Stimulated activated CD8-positive, alpha-beta memory T cell treated with anti-CD3 and anti-CD28 coated beads, Interleukin-15, amount 100 ng/mL, for 48 hours (primary cell): ENCODE measurements around the gene KANSL3.
A peak's percentile ranks its signal among the peaks of the same experiment; 100 is the strongest.
"Not testable (repeated sequence)": the region's sequence is repeated elsewhere in the genome, so short reads cannot be mapped to it uniquely, and the experiment has no call there.

Source experiments
- DNase-seq, 2 donors: peaks; one replicate each; pipeline ENCODE4 v3.0.0-alpha.2; 2020; ENCODE audit warnings: low read depth in 2 of 2

The KANSL3 gene

DNA sequence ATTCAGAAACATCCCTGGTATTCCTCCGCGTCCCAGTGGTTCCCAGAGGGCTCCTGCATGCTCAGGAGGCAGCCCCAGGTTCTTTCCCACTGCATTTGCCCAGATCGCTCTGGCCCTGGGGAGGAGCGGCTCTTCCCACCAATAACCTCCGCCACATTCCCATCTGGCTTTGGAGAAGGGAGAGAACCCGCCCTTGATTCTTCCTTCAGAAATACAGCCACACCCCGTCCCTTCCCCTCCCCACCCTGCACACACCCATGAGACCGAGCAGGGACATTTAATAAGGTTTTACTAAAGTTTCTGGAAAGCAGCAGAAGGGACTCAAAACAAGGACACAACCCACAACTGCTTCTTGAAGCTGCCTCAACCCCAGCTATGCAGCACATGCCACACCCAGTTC, 79.6 kb downstream of the KANSL3 start:
- no peak for DNase-seq

- DNase-seq = no peak
Measured at GRCh38 chr2:96558061-96558460, 80.1 kb downstream of the KANSL3 start.

DNA sequence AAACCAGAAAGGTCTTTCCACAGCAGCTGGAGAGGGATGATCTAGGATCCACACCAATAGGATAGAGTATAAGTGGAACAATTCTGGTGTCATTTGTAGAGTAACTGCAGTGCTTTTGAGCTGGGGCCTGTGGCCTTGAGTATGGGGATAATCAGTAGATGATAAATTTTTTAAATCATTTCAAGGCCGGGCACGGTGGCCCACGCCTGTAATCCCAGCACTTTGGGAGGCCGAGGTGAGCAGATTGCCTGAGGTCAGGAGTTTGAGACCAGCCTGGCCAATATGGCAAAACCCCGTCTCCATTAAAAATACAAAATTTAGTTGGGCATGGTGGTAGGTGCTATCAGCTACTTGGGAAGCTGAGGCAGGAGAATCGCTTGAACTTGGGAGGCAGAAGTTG, 80.7 kb downstream of the KANSL3 start:
- DNase-seq = not testable (repeated sequence)

DNA sequence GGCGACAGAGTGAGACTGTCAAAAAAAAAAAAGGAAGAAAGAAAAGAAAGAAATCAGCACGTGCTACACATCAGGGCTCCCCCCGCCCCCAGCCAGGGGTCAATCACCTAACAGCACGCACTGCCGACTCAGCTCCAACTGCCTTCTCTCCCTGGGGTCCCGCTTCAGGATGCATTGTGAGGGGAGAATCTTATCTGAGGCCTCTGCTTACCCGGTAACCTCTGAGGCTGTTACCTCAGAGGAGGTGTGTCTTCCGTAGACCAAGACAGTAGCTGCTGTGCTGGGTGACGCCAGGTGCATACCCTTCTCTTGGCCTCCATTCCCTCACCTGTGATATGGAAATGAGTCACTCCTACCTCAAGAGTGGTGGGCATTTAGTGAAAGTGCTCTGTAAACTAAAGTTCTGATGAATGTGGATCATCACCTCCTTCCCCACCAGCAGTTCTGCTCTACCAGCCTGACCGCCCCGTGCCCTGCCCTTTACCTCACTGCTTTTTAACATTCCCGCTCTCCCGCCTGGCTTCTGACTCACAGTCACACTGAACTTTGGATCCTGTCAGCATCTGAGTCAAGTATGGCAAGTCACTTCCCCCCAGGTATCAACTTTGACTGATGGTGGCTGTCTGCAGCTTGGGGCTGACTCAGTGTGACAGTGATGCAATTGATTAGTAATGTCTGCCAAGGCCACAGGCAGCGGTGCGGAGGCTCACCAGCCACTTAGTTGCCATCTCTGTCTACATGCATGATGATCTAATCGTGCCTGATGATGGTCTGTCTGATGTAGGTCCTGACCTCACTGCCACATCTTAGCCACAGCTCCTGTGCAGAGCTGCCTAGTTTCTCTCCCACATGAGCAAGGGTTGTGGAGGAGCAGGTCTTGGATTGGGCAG, 81.4 kb downstream of the KANSL3 start:
- DNase-seq = peak; percentile 47 to 75

DNA sequence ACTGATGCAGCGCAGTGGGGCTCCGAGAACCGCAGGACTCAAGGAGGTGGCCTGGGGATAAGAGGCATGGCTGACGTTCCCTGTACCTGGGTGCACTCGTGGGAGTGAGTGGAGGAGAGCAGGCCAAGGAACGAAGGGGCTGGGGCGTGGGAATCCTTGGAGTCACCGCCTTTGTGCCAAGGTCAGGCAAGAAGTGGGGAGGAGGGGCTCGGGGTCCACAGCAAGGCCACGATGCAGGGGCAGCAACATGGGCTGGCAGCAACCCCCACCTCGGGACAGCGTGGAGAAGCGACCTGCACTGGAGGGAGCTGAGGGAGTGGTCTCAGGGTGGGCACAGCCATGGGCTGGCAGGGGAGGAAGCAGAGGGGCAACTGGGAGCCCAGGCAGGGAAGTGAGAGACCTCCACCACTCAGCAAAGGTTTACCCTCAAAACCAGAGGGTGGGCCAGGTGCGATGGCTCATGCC, 82.9 kb downstream of the KANSL3 start:
- no peak for DNase-seq

GRCh38 chr2:96554293-96555145, 83.6 kb downstream of the KANSL3 start:
- DNase-seq = peak in 1 of 2 donors; percentile 59

- not testable (repeated sequence) for DNase-seq
Measured at GRCh38 chr2:96553957-96554292, 84.2 kb downstream of the KANSL3 start.

DNA sequence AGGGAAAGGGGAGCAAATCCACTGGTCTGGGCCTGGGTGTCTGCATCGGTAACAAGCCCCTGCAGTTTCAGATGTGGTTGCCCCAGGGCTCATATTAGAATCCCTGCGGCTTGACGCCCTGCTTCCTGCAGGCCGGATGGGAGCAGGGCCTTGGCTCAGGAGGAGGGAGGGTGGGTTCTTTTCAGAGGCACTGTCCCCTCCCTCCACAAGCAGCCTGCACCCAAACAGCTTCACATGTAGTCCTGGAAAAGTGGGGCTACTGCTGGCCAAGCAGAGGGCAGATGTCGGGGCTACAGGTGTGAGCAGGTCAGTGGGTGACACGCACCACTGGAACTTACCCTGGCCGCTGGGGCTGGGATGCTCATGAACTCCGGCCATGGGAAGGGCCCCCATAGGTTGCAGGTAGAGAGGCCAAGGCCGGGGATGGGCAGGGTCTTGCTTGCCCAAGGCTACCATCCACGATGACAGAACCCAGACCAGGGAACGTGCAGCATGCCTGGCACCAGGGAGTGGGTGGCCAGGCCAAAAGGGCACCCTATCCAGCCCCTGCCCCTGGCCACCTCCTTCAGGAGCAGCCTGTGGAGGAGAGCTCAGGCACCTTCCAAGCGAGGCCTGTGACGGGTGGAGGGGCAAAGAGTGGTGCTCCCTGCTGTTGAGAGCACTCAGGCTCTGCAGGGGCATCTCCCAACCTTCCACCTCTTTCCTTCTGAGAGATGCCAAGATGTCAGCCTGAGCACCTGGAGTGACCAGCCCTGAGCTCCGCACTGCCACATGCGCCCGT, 84.7 kb downstream of the KANSL3 start:
- DNase-seq = no peak

DNA sequence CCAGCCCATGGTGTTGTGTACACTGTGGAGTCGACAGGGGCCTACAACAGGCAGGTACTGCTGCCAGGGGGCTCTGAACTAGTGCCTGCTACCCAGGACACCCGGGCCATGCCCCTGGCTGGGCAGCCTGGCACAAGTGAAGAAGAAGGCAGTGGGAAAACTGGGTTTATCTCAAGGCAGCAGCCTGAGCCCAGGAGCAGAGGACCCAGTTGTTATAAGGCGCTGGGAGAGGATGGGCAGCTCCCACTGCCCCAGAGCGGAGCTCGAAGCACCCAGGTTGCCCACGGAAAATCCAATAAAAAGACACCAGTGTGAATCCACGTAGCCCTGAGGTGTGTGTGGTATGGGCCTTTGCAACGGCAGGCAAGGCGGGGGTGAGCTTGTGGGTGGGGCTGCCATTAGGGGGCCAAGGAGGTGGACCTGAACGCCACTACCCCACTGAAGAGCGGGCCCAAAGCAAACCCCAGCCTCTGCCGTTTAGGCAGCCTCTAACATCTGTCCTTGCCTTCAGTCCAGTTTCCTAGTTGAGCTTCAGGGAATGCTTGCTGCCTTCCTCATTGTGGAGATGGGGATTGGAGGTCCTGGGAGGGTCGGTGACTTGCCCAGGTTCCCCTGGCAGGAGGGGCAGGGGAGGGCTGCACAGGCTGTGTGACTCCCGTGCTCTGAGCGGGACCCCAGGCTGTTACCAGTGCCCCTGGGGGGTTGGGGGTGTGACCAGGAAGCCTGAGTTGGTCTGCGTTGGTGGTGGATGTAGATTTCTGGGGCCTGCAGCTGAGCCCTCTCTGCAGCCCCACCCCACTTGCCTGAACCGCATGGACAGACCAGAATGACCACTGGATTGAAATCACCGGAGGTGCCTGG, 85.6 kb downstream of the KANSL3 start:
- DNase-seq = no peak

- DNase-seq = no peak
Measured at GRCh38 chr2:96551605-96552314, 86.4 kb downstream of the KANSL3 start.

DNA sequence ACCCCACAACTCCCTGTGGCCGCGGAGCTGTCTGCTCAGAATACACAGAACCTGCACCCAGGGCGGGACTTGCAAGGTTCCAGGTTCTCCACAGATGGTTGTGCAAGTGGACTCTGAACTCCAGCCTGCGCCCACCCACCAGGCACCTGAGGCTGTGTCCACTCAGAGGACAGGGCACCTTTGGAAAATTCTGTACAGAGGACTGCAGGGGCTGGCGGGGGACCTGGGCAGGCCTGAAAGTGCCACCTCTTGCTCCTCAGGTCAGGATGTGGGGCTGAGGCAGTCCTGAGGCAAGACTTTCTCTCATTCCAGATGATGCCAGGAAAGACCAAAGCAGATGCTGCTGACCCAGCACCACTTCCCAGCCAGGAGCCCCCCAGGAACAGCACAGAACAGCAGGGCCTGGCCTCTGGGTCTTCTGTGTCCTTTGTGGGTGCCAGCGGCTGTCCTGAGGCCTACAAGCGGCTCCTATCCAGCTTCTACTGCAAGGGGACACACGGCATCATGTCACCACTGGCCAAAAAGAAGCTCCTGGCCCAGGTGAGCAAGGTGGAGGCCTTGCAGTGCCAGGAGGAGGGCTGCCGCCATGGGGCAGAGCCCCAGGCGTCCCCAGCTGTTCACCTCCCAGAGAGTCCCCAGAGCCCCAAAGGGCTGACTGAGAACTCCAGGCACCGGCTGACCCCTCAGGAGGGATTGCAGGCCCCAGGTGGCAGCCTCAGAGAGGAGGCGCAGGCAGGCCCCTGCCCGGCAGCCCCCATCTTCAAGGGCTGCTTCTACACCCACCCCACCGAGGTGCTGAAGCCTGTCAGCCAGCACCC, 87.1 kb downstream of the KANSL3 start:
- DNase-seq = no peak

GRCh38 chr2:96549967-96550786, 87.9 kb downstream of the KANSL3 start:
- no peak for DNase-seq

GRCh38 chr2:96549466-96549785, 88.7 kb downstream of the KANSL3 start:
- no peak for DNase-seq

- no peak for DNase-seq
Measured at GRCh38 chr2:96548558-96549465, 89.3 kb downstream of the KANSL3 start.

- no peak for DNase-seq
Measured at GRCh38 chr2:96547731-96548171, 90.4 kb downstream of the KANSL3 start.

DNA sequence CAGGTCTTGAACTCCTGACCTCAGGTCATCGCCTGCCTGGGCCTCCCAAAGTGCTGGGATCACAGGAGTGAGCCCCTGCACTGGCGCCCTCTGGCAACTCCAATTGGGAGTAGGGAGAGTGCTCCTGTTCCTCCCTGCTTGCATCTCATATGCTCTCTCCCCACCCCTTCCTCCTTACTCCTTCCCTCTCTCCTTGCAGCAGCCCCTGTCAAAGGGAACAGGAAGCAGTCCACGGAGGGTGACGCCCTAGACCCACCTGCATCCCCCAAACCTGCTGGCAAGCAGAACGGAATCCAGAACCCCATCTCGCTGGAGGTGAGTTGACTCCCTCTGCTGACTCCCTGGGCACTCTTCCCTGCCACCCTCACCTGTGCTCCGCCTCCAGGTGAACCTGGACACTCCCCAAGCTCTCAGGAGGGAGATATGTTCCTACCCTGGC, 90.9 kb downstream of the KANSL3 start:
- DNase-seq = no peak

DNA sequence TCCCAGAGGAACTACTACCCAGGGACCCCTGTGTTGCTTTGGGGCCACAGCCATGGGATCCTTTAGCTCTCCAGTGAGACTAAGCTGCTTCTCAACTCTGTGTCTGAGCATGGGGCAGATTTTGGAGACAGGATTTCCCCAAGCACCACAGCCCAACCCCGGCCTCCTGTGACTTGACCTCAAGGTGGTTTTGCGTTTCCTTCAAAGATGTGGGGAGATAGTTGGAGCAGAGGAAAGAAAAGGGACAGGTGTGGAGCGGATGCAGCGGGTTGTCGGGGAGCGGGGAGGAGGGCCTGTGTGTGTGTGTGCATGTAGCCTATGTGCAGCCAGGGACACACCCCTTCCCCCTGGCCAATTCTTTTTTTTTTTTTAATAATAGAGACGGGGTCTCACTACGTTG, 91.3 kb downstream of the KANSL3 start:
- no peak for DNase-seq

- DNase-seq = no peak
Measured at GRCh38 chr2:96546321-96546720, 91.8 kb downstream of the KANSL3 start.
